ENCODE results near the gene PIMREG. TPM values are rescaled to one million over a fixed set of nuclear protein-coding genes. Genes with fewer than 3 reads are reported as not detected.
A peak's percentile ranks its signal among the peaks of the same experiment; 100 is the strongest.

Gene PIMREG
- polyA plus RNA-seq, 2 of the 4 experiments (the other 2 are of a cell fraction): 26.3 to 28.9 TPM

DNA sequence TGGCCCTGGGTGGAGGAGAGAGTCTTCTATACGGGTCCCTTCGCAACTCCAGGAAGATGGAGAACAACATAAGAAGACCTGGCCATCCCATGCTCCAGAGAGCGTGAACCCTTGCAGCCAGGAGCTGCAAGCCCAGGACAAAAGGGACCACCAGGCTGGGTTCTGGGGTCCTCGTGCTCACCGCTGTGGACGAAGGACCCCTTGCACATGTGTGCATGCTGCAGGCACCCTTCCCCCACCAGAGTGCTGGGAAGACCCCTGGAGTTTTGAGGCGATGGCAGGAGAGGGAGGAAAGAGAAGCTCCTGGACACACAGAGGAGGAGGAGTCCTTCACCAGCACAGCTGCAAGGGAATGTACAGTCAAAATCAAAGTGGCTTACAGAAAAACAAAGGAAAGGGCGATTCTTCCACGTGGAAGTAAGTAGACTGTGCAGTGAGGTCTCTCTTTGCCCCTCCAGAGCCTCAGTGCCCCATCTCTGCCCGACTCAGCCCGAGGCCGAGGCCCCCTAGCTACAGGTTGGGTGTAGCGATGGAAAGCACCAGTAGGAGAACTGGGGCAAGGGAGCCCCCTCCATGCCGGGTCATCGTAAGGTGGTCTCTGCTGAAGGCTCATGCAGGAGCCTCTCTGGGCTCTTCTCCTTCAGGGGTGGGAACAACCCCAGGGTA is 51.3 kb downstream of the PIMREG start:
- Histone ChIP-seq H3K9me3 (no peaks in the 10 kb centered on the region), H3K4me1 (no peaks in the 10 kb centered on the region), H3K4me3 (no peak overlapping the region), H3K27ac (no peak overlapping the region), H3K4me2 (no peak overlapping the region)
- FAIRE-seq (no peak), DNase-seq (ENCODE audit: low read depth in 1 of 2, low spot score in 1 of 2) (no peak), ATAC-seq (peak in 1 of 2 experiments; percentile 54; a peak in 3 of 6 replicates)
- no peak for TF ChIP-seq CEBPB (IDR thresholded peaks at IDR 0.05)
- TF ChIP-seq, protein P1, sequence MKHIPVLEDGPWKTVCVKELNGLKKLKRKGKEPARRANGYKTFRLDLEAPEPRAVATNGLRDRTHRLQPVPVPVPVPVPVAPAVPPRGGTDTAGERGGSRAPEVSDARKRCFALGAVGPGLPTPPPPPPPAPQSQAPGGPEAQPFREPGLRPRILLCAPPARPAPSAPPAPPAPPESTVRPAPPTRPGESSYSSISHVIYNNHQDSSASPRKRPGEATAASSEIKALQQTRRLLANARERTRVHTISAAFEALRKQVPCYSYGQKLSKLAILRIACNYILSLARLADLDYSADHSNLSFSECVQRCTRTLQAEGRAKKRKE (CRISPR knock-in tag; IDR thresholded peaks at IDR 0.05; ENCODE audit: low read depth): no peak
- TF ChIP-seq PHF8 (IDR thresholded peaks at IDR 0.05; ENCODE audit: borderline replicate concordance, low read depth): no peak
- TF ChIP-seq CBX2 (IDR thresholded peaks at IDR 0.05; ENCODE audit: borderline replicate concordance, low read depth): no peak
- TF ChIP-seq, protein P2, sequence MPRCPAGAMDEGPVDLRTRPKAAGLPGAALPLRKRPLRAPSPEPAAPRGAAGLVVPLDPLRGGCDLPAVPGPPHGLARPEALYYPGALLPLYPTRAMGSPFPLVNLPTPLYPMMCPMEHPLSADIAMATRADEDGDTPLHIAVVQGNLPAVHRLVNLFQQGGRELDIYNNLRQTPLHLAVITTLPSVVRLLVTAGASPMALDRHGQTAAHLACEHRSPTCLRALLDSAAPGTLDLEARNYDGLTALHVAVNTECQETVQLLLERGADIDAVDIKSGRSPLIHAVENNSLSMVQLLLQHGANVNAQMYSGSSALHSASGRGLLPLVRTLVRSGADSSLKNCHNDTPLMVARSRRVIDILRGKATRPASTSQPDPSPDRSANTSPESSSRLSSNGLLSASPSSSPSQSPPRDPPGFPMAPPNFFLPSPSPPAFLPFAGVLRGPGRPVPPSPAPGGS (IDR thresholded peaks at IDR 0.05): no peak
- TF ChIP-seq, protein P3, sequence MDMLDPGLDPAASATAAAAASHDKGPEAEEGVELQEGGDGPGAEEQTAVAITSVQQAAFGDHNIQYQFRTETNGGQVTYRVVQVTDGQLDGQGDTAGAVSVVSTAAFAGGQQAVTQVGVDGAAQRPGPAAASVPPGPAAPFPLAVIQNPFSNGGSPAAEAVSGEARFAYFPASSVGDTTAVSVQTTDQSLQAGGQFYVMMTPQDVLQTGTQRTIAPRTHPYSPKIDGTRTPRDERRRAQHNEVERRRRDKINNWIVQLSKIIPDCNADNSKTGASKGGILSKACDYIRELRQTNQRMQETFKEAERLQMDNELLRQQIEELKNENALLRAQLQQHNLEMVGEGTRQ (IDR thresholded peaks at IDR 0.05): no peak
- no peak for TF ChIP-seq MAZ (IDR thresholded peaks at IDR 0.05; ENCODE audit: borderline replicate concordance, low read depth, low read length)
- TF ChIP-seq RNF2 (IDR thresholded peaks at IDR 0.05; ENCODE audit: borderline replicate concordance, low read depth): no peak
- no peak for TF ChIP-seq POLR2A (IDR thresholded peaks at IDR 0.05; ENCODE audit: low read length)
- TF ChIP-seq HOXA7 (CRISPR knock-in tag; IDR thresholded peaks at IDR 0.05): no peak
- TF ChIP-seq, protein P4, sequence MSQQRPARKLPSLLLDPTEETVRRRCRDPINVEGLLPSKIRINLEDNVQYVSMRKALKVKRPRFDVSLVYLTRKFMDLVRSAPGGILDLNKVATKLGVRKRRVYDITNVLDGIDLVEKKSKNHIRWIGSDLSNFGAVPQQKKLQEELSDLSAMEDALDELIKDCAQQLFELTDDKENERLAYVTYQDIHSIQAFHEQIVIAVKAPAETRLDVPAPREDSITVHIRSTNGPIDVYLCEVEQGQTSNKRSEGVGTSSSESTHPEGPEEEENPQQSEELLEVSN (IDR thresholded peaks at IDR 0.05; ENCODE audit: borderline replicate concordance, low read depth): no peak
- POLR2A ChIA-PET: no interaction called here
- WGBS (ENCODE audit: missing lambda C conversion rate): 68% methylated on average over 15 of the region's 15 CpGs
- CTCF ChIA-PET: interaction anchor here (0.6 to 1.6 kb wide), 10 partner anchors 10 to 105 kb away, joined by 3 to 10 read pairs (median 3); no protein-coding TSS in a partner anchor

DNA sequence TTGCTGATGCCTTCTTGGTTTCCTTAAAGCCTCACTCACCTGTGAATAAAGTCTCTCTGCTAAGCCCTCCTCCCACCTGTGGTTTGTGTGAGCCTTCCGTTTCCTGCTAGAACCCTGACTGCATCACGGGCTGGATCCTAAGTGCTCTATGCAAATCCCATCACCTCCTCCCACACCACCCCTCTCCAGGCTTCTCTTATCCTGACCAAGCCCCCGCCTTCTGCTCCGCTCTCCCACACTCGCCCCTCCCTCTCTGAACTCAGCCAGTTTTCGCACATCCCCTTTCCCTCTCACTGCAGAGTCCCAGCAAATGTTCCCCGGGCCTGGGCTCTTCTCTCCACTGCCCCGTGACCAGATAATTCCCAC is 51.8 kb downstream of the PIMREG start:
- POLR2A ChIA-PET: no interaction called here
- Histone ChIP-seq H3K4me3 (no peak overlapping the region), H3K9me3 (no peaks in the 10 kb centered on the region), H3K4me1 (no peaks in the 10 kb centered on the region), H3K27ac (no peak overlapping the region), H3K4me2 (no peak overlapping the region)
- TF ChIP-seq ZNF302 (CRISPR knock-in tag; IDR thresholded peaks at IDR 0.05): no peak
- no peak for TF ChIP-seq BHLHE40 (IDR thresholded peaks at IDR 0.05; ENCODE audit: low read depth, low read length)
- TF ChIP-seq SREBF2 (IDR thresholded peaks at IDR 0.05): no peak
- TF ChIP-seq, protein P5, sequence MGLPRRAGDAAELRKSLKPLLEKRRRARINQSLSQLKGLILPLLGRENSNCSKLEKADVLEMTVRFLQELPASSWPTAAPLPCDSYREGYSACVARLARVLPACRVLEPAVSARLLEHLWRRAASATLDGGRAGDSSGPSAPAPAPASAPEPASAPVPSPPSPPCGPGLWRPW (IDR thresholded peaks at IDR 0.05): no peak
- no peak for TF ChIP-seq CHD2 (IDR thresholded peaks at IDR 0.05; ENCODE audit: low read length, partially characterized antibody)
- TF ChIP-seq CBX8 (IDR thresholded peaks at IDR 0.05): no peak
- TF ChIP-seq ZSCAN20 (CRISPR knock-in tag; IDR thresholded peaks at IDR 0.05): no peak
- TF ChIP-seq KDM5A (IDR thresholded peaks at IDR 0.05): no peak
- TF ChIP-seq, protein P3 (IDR thresholded peaks at IDR 0.05): no peak
- TF ChIP-seq HEYL (CRISPR knock-in tag; IDR thresholded peaks at IDR 0.05): no peak
- TF ChIP-seq, protein P6, sequence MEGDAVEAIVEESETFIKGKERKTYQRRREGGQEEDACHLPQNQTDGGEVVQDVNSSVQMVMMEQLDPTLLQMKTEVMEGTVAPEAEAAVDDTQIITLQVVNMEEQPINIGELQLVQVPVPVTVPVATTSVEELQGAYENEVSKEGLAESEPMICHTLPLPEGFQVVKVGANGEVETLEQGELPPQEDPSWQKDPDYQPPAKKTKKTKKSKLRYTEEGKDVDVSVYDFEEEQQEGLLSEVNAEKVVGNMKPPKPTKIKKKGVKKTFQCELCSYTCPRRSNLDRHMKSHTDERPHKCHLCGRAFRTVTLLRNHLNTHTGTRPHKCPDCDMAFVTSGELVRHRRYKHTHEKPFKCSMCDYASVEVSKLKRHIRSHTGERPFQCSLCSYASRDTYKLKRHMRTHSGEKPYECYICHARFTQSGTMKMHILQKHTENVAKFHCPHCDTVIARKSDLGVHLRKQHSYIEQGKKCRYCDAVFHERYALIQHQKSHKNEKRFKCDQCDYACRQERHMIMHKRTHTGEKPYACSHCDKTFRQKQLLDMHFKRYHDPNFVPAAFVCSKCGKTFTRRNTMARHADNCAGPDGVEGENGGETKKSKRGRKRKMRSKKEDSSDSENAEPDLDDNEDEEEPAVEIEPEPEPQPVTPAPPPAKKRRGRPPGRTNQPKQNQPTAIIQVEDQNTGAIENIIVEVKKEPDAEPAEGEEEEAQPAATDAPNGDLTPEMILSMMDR (IDR thresholded peaks at IDR 0.05): no peak
- no peak for TF ChIP-seq EHF (CRISPR knock-in tag; IDR thresholded peaks at IDR 0.05)
- no peak for TF ChIP-seq TFCP2L1 (CRISPR knock-in tag; IDR thresholded peaks at IDR 0.05)
- TF ChIP-seq POLR2AphosphoS2 (conservative IDR thresholded peaks at IDR 0.05; ENCODE audit: low read length): no peak
- TF ChIP-seq RNF2 (IDR thresholded peaks at IDR 0.05; ENCODE audit: borderline replicate concordance, low read depth): no peak
- no peak for TF ChIP-seq HOXA7 (CRISPR knock-in tag; IDR thresholded peaks at IDR 0.05)
- no peak for TF ChIP-seq EHMT2 (IDR thresholded peaks at IDR 0.05; ENCODE audit: low read depth)
- TF ChIP-seq JUNB (IDR thresholded peaks at IDR 0.05): no peak
- CTCF ChIA-PET: interaction anchor here (0.8 to 1.6 kb wide), 5 partner anchors 24 to 104 kb away, joined by 3 to 10 read pairs (median 3); no protein-coding TSS in a partner anchor
- WGBS (ENCODE audit: missing lambda C conversion rate): 60% methylated on average over 8 of the region's 8 CpGs
- ATAC-seq (no peak; a peak in 1 of 6 replicates), FAIRE-seq (no peak), DNase-seq (ENCODE audit: low read depth in 1 of 2, low spot score in 1 of 2) (no peak)

All from A549 (cell line).